ENCODE data around the gene SFSWAP. TPM values are rescaled to one million over a fixed set of nuclear protein-coding genes. Genes with fewer than 3 reads are reported as not detected.

Gene SFSWAP
- total RNA-seq, 1 donor from 2014 or later: 60.1 TPM

GRCh38 chr12:131752451-131752850 is 41.6 kb downstream of the SFSWAP start:
- Mint-ChIP-seq H3K27ac (no peak overlapping the region), H3K4me3 (ENCODE audit: low read depth) (no peak overlapping the region), H3K4me1 (ENCODE audit: low read depth) (peaks cover 3% of the 10 kb centered on the region), H3K27me3 (ENCODE audit: low read depth) (no peaks in the 10 kb centered on the region), H3K9me3 (no peaks in the 10 kb centered on the region), H3K36me3 (ENCODE audit: low read depth) (peaks cover 57% of the 10 kb centered on the region)
- intact Hi-C loops (cut with micrococcal nuclease): no loop called here
- no peak for DNase-seq (ENCODE audit: low spot score)

DNA sequence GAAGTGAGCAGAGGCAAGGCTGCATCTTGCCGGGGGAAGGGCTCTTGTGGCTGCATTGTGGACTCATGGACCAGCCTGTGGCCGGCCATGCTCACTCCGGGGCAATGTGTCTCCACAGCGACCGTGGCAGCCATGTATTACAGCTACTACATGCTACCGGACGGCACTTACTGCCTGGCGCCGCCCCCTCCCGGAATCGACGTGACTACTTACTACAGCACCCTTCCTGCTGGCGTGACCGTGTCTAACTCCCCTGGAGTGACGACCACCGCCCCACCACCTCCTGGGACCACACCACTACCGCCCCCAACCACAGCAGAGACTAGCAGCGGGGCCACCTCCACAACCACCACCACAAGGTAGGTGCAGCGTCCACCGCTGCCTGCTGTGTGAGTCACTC is 42.1 kb downstream of the SFSWAP start:
- H3K4me1 Mint-ChIP-seq (ENCODE audit: low read depth): peaks cover 3% of the 10 kb centered on the region
- H3K9me3 Mint-ChIP-seq: no peaks in the 10 kb centered on the region
- no peak overlapping the region for H3K4me3 Mint-ChIP-seq (ENCODE audit: low read depth)
- no peak overlapping the region for H3K27ac Mint-ChIP-seq
- DNase-seq (ENCODE audit: low spot score): no peak
- no peaks in the 10 kb centered on the region for H3K27me3 Mint-ChIP-seq (ENCODE audit: low read depth)
- H3K36me3 Mint-ChIP-seq (ENCODE audit: low read depth): peaks cover 59% of the 10 kb centered on the region
- intact Hi-C loops (cut with micrococcal nuclease): no loop called here

- H3K4me3 Mint-ChIP-seq (ENCODE audit: low read depth): no peak overlapping the region
- no peak overlapping the region for H3K27ac Mint-ChIP-seq
- H3K4me1 Mint-ChIP-seq (ENCODE audit: low read depth): peaks cover 3% of the 10 kb centered on the region
- intact Hi-C loops (cut with micrococcal nuclease): no loop called here
- peaks cover 67% of the 10 kb centered on the region for H3K36me3 Mint-ChIP-seq (ENCODE audit: low read depth)
- H3K9me3 Mint-ChIP-seq: no peaks in the 10 kb centered on the region
- DNase-seq (ENCODE audit: low spot score): no peak
- H3K27me3 Mint-ChIP-seq (ENCODE audit: low read depth): no peaks in the 10 kb centered on the region
These were observed 42.9 kb downstream of the SFSWAP start for GRCh38 chr12:131753757-131754156.

DNA sequence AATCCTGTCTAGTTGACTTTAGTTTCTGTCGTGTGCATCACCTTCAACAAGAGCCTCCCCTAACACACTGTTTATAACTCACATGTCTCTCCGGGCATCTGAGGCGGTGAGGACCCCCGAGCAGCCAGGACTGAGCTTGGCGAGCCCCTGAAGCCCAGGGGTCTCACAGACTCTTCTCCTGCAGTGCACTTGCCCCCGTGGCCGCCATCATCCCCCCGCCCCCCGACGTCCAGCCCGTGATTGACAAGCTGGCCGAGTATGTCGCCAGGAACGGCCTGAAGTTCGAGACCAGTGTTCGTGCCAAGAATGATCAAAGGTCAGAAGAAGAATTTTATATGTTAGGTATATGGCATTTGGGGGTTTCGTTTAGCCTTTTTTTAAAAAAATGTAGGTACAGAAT is 43.3 kb downstream of the SFSWAP start:
- intact Hi-C loops (cut with micrococcal nuclease): no loop called here
- Mint-ChIP-seq H3K4me3 (ENCODE audit: low read depth) (no peak overlapping the region), H3K36me3 (ENCODE audit: low read depth) (peaks cover 71% of the 10 kb centered on the region), H3K27ac (no peak overlapping the region), H3K27me3 (ENCODE audit: low read depth) (no peaks in the 10 kb centered on the region), H3K4me1 (ENCODE audit: low read depth) (peaks cover 3% of the 10 kb centered on the region), H3K9me3 (no peaks in the 10 kb centered on the region)
- no peak for DNase-seq (ENCODE audit: low spot score)

DNA sequence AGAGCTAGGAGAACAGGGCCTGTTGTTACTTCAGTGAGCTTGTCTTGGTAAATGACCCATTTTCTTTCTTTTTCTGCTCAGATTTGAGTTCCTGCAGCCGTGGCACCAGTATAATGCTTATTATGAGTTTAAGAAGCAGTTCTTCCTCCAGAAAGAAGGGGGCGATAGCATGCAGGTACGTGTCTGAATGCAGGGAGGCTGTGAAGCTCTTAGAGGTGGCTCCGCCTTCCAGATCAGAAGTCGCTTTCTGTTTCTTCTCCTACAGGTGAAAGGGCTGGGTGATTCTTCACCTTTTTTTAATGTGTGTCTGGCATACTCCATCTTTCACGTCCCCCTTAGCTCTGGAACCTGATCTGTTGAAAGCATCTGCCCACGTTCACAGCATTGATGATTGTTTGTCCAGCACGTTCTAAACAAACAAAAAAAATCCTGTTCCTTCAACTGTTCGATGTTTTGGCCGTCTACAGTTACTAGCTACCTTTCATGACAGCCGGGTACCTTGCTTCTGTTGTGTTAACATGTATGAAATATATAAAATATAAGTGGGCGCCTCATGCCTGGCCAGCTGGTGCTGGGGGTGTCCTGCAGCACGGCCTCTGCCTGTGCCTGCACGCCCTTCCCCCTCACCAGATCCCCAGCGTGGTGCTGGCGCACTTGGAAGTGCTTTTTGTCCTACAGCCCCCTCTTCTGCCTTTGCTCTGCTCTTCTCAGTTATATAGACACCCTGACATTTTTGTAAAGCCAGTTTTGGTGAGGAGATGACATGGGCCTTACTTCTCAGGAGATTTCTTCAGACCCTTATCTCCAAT is 44.6 kb downstream of the SFSWAP start:
- Mint-ChIP-seq H3K4me3 (ENCODE audit: low read depth) (no peak overlapping the region), H3K4me1 (ENCODE audit: low read depth) (peaks cover 3% of the 10 kb centered on the region), H3K36me3 (ENCODE audit: low read depth) (peaks cover 76% of the 10 kb centered on the region), H3K27ac (no peak overlapping the region), H3K27me3 (ENCODE audit: low read depth) (no peaks in the 10 kb centered on the region), H3K9me3 (no peaks in the 10 kb centered on the region)
- intact Hi-C loops (cut with micrococcal nuclease): no loop called here
- peak; percentile 23 for DNase-seq (ENCODE audit: low spot score)

DNA sequence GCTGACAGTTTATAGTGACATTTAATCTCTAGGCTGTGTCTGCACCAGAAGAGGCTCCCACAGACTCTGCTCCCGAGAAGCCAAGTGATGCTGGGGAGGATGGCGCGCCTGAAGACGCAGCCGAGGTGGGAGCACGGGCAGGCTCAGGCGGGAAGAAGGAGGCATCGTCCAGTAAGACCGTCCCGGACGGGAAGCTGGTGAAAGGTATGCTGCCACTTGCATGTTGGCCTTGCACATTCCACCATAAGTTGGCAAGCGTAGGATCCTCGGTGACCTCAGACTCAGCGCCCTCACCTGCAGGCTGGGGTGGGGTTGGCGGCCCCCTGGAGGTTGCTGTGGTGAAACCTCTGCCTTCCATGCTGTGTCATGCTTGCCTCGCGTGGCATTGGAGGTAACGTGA is 45.6 kb downstream of the SFSWAP start:
- DNase-seq (ENCODE audit: low spot score): no peak
- H3K4me3 Mint-ChIP-seq (ENCODE audit: low read depth): no peak overlapping the region
- H3K4me1 Mint-ChIP-seq (ENCODE audit: low read depth): peaks cover 3% of the 10 kb centered on the region
- intact Hi-C loops (cut with micrococcal nuclease): no loop called here
- H3K27ac Mint-ChIP-seq: no peak overlapping the region
- no peaks in the 10 kb centered on the region for H3K27me3 Mint-ChIP-seq (ENCODE audit: low read depth)
- H3K36me3 Mint-ChIP-seq (ENCODE audit: low read depth): peaks cover 79% of the 10 kb centered on the region
- H3K9me3 Mint-ChIP-seq: no peaks in the 10 kb centered on the region

- Mint-ChIP-seq H3K4me3 (ENCODE audit: low read depth) (no peak overlapping the region), H3K27me3 (ENCODE audit: low read depth) (no peaks in the 10 kb centered on the region), H3K4me1 (ENCODE audit: low read depth) (peaks cover 3% of the 10 kb centered on the region), H3K36me3 (ENCODE audit: low read depth) (peaks cover 77% of the 10 kb centered on the region), H3K9me3 (no peaks in the 10 kb centered on the region), H3K27ac (no peak overlapping the region)
- intact Hi-C loops (cut with micrococcal nuclease): no loop called here
- DNase-seq (ENCODE audit: low spot score): no peak
These were observed 46.2 kb downstream of the SFSWAP start for GRCh38 chr12:131757111-131757510.

DNA sequence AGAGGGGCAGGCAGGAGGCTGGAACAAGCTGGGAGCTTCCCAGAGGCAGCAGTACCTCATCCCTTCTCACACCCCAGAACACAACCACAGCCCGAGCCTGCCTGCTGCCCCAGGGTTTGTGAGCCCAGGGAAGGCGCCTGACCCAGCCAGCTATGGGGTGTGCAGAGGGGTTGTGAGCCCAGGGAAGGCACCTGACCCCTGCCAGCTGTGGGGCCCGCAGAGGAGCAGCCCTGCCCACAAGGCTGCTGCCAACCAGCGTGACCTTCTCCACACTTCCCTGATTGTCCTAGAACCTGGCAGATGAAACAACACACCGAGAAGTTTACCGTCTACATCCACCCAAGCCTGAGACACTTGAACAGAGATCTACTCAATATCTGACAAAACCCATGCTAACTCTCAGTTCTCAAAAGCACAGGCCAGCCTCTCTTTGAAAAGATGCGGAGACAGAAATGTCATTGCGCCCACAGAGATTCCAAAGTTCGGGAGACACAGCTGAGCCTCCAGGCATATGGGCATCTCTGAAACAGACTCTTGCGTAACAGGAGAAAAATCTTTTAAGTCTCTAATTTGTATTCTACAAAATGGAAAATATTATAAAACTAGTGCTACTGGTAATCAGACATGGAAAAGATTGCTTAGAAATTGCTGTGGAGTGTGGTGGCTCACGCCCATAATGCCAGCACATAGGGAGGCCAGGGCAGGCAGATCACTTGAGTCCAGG is 47.3 kb downstream of the SFSWAP start:
- Mint-ChIP-seq H3K27ac (no peak overlapping the region), H3K9me3 (no peaks in the 10 kb centered on the region), H3K4me3 (ENCODE audit: low read depth) (no peak overlapping the region), H3K4me1 (ENCODE audit: low read depth) (peaks cover 3% of the 10 kb centered on the region), H3K27me3 (ENCODE audit: low read depth) (no peaks in the 10 kb centered on the region), H3K36me3 (ENCODE audit: low read depth) (peaks cover 73% of the 10 kb centered on the region)
- DNase-seq (ENCODE audit: low spot score): no peak
- intact Hi-C loops (cut with micrococcal nuclease): no loop called here

DNA sequence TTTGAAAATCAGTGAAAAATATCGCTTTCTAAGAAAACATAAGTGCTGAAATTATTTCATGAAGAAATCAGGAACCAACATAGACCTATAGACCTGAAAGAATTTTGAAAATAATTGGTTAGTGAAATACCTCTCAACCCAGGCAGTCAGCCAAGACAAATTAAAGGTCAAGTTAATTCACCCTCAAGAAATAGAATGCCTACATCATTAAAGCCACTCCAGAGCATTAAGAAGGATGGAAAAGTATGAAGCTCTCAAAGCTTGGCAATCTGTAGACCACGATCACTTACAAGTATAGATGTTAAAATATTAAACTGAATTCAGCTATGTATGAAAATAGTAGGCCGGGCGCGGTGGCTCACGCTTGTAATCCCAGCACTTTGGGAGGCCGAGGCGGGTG is 48.3 kb downstream of the SFSWAP start:
- Mint-ChIP-seq H3K4me3 (ENCODE audit: low read depth) (no peak overlapping the region), H3K36me3 (ENCODE audit: low read depth) (peaks cover 64% of the 10 kb centered on the region)
- intact Hi-C loops (cut with micrococcal nuclease): no loop called here

DNA sequence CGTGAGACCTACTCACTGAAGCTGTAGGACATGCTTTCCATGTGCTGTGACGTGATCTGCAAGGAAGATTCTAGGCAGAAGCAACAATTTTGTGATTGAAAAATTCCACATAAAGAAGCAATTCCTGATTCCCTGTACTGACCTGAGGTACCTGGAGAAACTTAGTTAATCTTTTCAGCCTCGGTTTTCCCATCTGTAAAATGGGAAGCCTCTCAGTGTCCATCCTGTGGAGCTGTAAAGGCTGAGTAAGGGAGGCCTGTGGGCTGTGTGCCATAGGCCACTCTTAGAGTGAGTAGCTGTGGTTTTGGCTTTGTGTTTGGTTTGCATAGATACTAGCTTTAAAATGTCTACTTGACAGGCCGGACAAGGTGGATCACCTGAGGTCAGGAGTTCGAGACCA is 50.7 kb downstream of the SFSWAP start:
- no peaks in the 10 kb centered on the region for H3K4me1 Mint-ChIP-seq (ENCODE audit: low read depth)
- no peaks in the 10 kb centered on the region for H3K9me3 Mint-ChIP-seq
- intact Hi-C loops (cut with micrococcal nuclease): no loop called here
- H3K36me3 Mint-ChIP-seq (ENCODE audit: low read depth): peaks cover 68% of the 10 kb centered on the region
- no peaks in the 10 kb centered on the region for H3K27me3 Mint-ChIP-seq (ENCODE audit: low read depth)
- H3K27ac Mint-ChIP-seq: no peak overlapping the region
- no peak overlapping the region for H3K4me3 Mint-ChIP-seq (ENCODE audit: low read depth)
- no peak for DNase-seq (ENCODE audit: low spot score)

More for the DNA sequence above, 48.3 kb downstream of the SFSWAP start:
- no peaks in the 10 kb centered on the region for H3K9me3 Mint-ChIP-seq
- H3K27me3 Mint-ChIP-seq (ENCODE audit: low read depth): no peaks in the 10 kb centered on the region
- no peak overlapping the region for H3K27ac Mint-ChIP-seq
- DNase-seq (ENCODE audit: low spot score): no peak
- H3K4me1 Mint-ChIP-seq (ENCODE audit: low read depth): peaks cover 3% of the 10 kb centered on the region

DNA sequence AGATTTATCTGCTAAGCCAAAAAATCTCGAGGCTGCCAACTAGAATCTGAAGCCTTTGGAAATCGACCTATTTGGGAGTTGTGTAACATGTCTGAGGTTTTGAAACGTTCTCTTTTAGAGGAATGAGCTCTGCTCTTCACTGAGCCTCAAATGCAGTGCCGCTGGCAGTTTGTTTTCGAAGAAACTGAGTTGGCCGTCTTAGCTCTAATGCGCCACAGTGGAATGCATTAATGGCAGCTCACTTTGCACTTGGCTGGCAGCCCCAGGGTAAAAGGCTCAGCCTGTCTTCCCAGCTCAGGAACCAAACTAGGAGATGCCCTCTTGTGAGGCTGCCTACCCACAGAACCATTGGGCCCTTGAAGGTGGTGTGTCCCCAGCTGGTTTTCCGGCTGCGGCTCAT is 53.8 kb downstream of the SFSWAP start:
- intact Hi-C loops (cut with micrococcal nuclease): no loop called here
- Mint-ChIP-seq H3K4me1 (ENCODE audit: low read depth) (no peaks in the 10 kb centered on the region), H3K27ac (no peak overlapping the region), H3K36me3 (ENCODE audit: low read depth) (peaks cover 62% of the 10 kb centered on the region), H3K27me3 (ENCODE audit: low read depth) (no peaks in the 10 kb centered on the region), H3K4me3 (ENCODE audit: low read depth) (no peak overlapping the region), H3K9me3 (no peaks in the 10 kb centered on the region)
- DNase-seq (ENCODE audit: low spot score): no peak

GRCh38 chr12:131765961-131766360 is 55.1 kb downstream of the SFSWAP start:
- H3K36me3 Mint-ChIP-seq (ENCODE audit: low read depth): peaks cover 64% of the 10 kb centered on the region
- H3K4me1 Mint-ChIP-seq (ENCODE audit: low read depth): no peaks in the 10 kb centered on the region
- DNase-seq (ENCODE audit: low spot score): no peak
- no peak overlapping the region for H3K4me3 Mint-ChIP-seq (ENCODE audit: low read depth)
- H3K9me3 Mint-ChIP-seq: no peaks in the 10 kb centered on the region
- intact Hi-C loops (cut with micrococcal nuclease): no loop called here
- H3K27me3 Mint-ChIP-seq (ENCODE audit: low read depth): no peaks in the 10 kb centered on the region
- no peak overlapping the region for H3K27ac Mint-ChIP-seq

DNA sequence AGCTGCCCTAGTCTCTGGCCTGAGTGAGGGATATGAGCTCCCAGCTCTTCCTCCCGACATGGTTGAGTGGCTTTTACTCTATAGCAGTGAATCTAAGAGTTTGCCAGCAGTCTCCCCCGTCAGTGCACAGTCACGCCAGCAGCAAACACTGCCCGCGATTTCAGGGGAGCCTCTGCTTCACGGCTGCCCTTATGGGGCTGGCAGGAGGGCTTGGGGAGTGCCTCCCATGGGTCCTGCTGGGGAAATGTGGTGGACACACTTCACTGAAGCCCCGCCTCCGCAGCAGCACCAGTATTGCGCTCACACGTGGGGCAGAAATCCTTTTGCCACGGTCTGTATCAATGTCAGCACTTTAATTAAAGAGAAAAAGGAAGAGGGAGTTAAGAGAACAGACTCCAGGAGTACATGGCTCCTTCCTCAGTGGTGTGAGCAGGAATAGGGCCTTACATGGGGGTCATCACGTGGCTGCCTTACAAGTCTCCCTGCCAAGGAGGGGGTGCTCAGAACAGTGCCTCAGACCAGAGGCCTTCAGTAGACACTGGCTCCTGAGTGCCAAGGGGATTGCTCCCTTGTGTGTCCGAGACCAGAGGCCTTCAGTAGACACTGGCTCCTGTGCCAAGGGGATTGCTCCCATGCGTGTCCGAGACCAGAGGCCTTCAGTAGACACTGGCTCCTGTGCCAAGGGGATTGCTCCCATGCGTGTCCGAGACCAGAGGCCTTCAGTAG is 55.7 kb downstream of the SFSWAP start:
- H3K36me3 Mint-ChIP-seq (ENCODE audit: low read depth): peaks cover 61% of the 10 kb centered on the region
- intact Hi-C loops (cut with micrococcal nuclease): no loop called here
- no peaks in the 10 kb centered on the region for H3K9me3 Mint-ChIP-seq

More for the DNA sequence above, 55.7 kb downstream of the SFSWAP start:
- no peak overlapping the region for H3K4me3 Mint-ChIP-seq (ENCODE audit: low read depth)
- DNase-seq (ENCODE audit: low spot score): no peak
- H3K27me3 Mint-ChIP-seq (ENCODE audit: low read depth): no peaks in the 10 kb centered on the region
- H3K4me1 Mint-ChIP-seq (ENCODE audit: low read depth): no peaks in the 10 kb centered on the region
- no peak overlapping the region for H3K27ac Mint-ChIP-seq
